ENCODE measurements around the gene ZNF700. TPM values are rescaled to one million over a fixed set of nuclear protein-coding genes. Genes with fewer than 3 reads are reported as not detected.

Gene ZNF700
- total RNA-seq, 1 experiment from 2014 or later: 9.3 TPM

GRCh38 chr19:11890634-11891033, 34.3 kb upstream of the ZNF700 start (continued):
- no peak for TF ChIP-seq ZFX (IDR thresholded peaks at IDR 0.05)

GRCh38 chr19:11894851-11895250, 30.1 kb upstream of the ZNF700 start:
- Histone ChIP-seq H3K4me2 (ENCODE audit: low read length) (no peak overlapping the region), H3K9ac (ENCODE audit: low read length) (no peak overlapping the region), H3K4me1 (ENCODE audit: control insufficient read depth in 1 of 2, insufficient read depth in 2 of 2, low read length in 2 of 2) (no peaks in the 10 kb centered on the region), H3K9me2 (ENCODE audit: insufficient read depth) (no peaks in the 10 kb centered on the region), H3K27ac (ENCODE audit: low read depth, low read length) (no peak overlapping the region), H4K20me1 (ENCODE audit: insufficient read depth) (no peaks in the 10 kb centered on the region), H3K36me3 (ENCODE audit: control insufficient read depth in 1 of 2, insufficient read depth in 2 of 2, low read length in 2 of 2) (no peaks in the 10 kb centered on the region), H3K27me3 (ENCODE audit: insufficient read depth, low read length) (no peaks in the 10 kb centered on the region), H2AFZ (ENCODE audit: low read depth, low read length, poor library complexity, severe bottlenecking) (no peak overlapping the region), H3K4me3 (replicated peaks in 1 of 2; ENCODE audit: low read depth in 1 of 2, low read length in 2 of 2) (no peak overlapping the region), H3K79me2 (ENCODE audit: insufficient read depth, low read length) (no peaks in the 10 kb centered on the region), H3K9me3 (ENCODE audit: control insufficient read depth in 1 of 2, insufficient read depth in 1 of 2, low read depth in 1 of 2, low read length in 2 of 2) (peaks cover 0 to 4% of the 10 kb centered on the region in 2 experiments; a peak in 1 of 4 replicates)
- no peak for ATAC-seq
- RAD21 ChIA-PET (ENCODE audit: low non-redundant PET in 1 of 2, low total read pairs in 2 of 2, uncharacterized antibody in 2 of 2, unreplicated experiment in 2 of 2): no interaction called here
- intact Hi-C loops (cut with micrococcal nuclease): no loop called here
- CTCF ChIA-PET: no interaction called here
- POLR2A ChIA-PET: no interaction called here
- no TSS peak for BruUV-seq (replicated peaks)
- no peak for DNase-seq (ENCODE audit: low read depth, low spot score)
- TF ChIP-seq EGR1 (IDR thresholded peaks at IDR 0.05; ENCODE audit: low read depth): no peak
- no peak for TF ChIP-seq SP1 (IDR thresholded peaks at IDR 0.05; ENCODE audit: low read depth)

GRCh38 chr19:11902228-11902627, 22.7 kb upstream of the ZNF700 start:
- CTCF ChIA-PET: no interaction called here
- peaks cover 5 to 8% of the 10 kb centered on the region in 2 experiments; a peak in 2 of 4 replicates for H3K9me3 ChIP-seq (ENCODE audit: control insufficient read depth in 1 of 2, insufficient read depth in 1 of 2, low read depth in 1 of 2, low read length in 2 of 2)
- no peak overlapping the region for H2AFZ ChIP-seq (ENCODE audit: low read depth, low read length, poor library complexity, severe bottlenecking)
- no peak overlapping the region for H3K4me2 ChIP-seq (ENCODE audit: low read length)
- ATAC-seq (no peak), DNase-seq (ENCODE audit: low read depth, low spot score) (no peak)
- no peak overlapping the region for H3K9ac ChIP-seq (ENCODE audit: low read length)
- intact Hi-C loops (cut with micrococcal nuclease): no loop called here
- H4K20me1 ChIP-seq (ENCODE audit: insufficient read depth): no peaks in the 10 kb centered on the region
- BruUV-seq (replicated peaks): no TSS peak
- H3K4me3 ChIP-seq (replicated peaks in 1 of 2; ENCODE audit: low read depth in 1 of 2, low read length in 2 of 2): no peak overlapping the region
- H3K4me1 ChIP-seq (ENCODE audit: control insufficient read depth in 1 of 2, insufficient read depth in 2 of 2, low read length in 2 of 2): no peaks in the 10 kb centered on the region
- H3K27me3 ChIP-seq (ENCODE audit: insufficient read depth, low read length): no peaks in the 10 kb centered on the region
- no peaks in the 10 kb centered on the region for H3K36me3 ChIP-seq (ENCODE audit: control insufficient read depth in 1 of 2, insufficient read depth in 2 of 2, low read length in 2 of 2)
- no peaks in the 10 kb centered on the region for H3K79me2 ChIP-seq (ENCODE audit: insufficient read depth, low read length)
- RAD21 ChIA-PET (ENCODE audit: low non-redundant PET in 1 of 2, low total read pairs in 2 of 2, uncharacterized antibody in 2 of 2, unreplicated experiment in 2 of 2): no interaction called here
- POLR2A ChIA-PET: no interaction called here
- no peak overlapping the region for H3K27ac ChIP-seq (ENCODE audit: low read depth, low read length)
- no peaks in the 10 kb centered on the region for H3K9me2 ChIP-seq (ENCODE audit: insufficient read depth)
- TF ChIP-seq POLR2AphosphoS5 (IDR thresholded peaks at IDR 0.05; ENCODE audit: low read depth, low read length) (no peak), SIN3A (IDR thresholded peaks at IDR 0.05; ENCODE audit: low read depth) (no peak), EGR1 (IDR thresholded peaks at IDR 0.05; ENCODE audit: low read depth) (no peak), YY1 (IDR thresholded peaks at IDR 0.05; ENCODE audit: extremely low read depth, insufficient replicate concordance, low read depth, low read length) (no peak), CBX3 (IDR thresholded peaks at IDR 0.05; ENCODE audit: low read depth) (no peak), ATF3 (IDR thresholded peaks at IDR 0.05) (no peak), EZH2 (IDR thresholded peaks at IDR 0.05) (no peak), REST (IDR thresholded peaks at IDR 0.05; ENCODE audit: low read depth) (no peak), FOSL1 (IDR thresholded peaks at IDR 0.05; ENCODE audit: low read depth) (no peak), ZNF274 (IDR thresholded peaks at IDR 0.05; ENCODE audit: low read depth, low read length) (no peak), CEBPB (IDR thresholded peaks at IDR 0.05; ENCODE audit: low read depth) (no peak), JUND (IDR thresholded peaks at IDR 0.05) (no peak), RAD21 (IDR thresholded peaks at IDR 0.05; ENCODE audit: low read depth) (no peak), EZH2phosphoT487 (IDR thresholded peaks at IDR 0.05; ENCODE audit: borderline replicate concordance) (no peak), MAX (IDR thresholded peaks at IDR 0.05) (no peak)
